Measurements from ENCODE around the gene AMOT.

GRCh38 chrX:112868586-112868985 lies 28.0 kb upstream of the AMOT start:
- TF ChIP-seq POLR2AphosphoS5 (IDR thresholded peaks at IDR 0.05): no peak
- no peak for TF ChIP-seq POLR2A (IDR thresholded peaks at IDR 0.05)
- TF ChIP-seq CTCF (IDR thresholded peaks at IDR 0.05): no peak
